Neural progenitor cell (in vitro differentiated cells): ENCODE data around the gene CFAP20. TPM values are rescaled to one million over a fixed set of nuclear protein-coding genes. Genes with fewer than 3 reads are reported as not detected.
"Not testable (repeated sequence)": the region's sequence is repeated elsewhere in the genome, so short reads cannot be mapped to it uniquely, and the experiment has no call there.

Experiments
- DNase-seq: peaks from one replicate; pipeline ENCODE4 v3.0.0-alpha.2; 2016; ENCODE audit warnings: low spot score
- H2AFZ ChIP-seq: fragments of 200-600 bp; sonication (generic); replicated peaks from 2 replicates; pipeline ENCODE4 v1.6.1; 2016; ENCODE audit warnings: antibody characterized with exemption
- H3F3A ChIP-seq: fragments of 200-600 bp; sonication (generic); 2 replicates; pipeline ENCODE4 v1.6.1; 2016; ENCODE audit warnings: antibody characterized with exemption, low read depth
- H3K27ac ChIP-seq: fragments of 200-600 bp; sonication (generic); 2 replicates; pipeline ENCODE4 v1.5.1; 2016; ENCODE audit warnings: mild to moderate bottlenecking
- H3K27me3 ChIP-seq: fragments of 200-600 bp; sonication (generic); 2 replicates; pipeline ENCODE4 v1.6.1; 2016; ENCODE audit warnings: mild to moderate bottlenecking, moderate library complexity
- H3K36me3 ChIP-seq: fragments of 200-600 bp; sonication (generic); 2 replicates; pipeline ENCODE4 v1.5.1; 2016
- H3K4me1 ChIP-seq: fragments of 200-600 bp; sonication (generic); 2 replicates; pipeline ENCODE4 v1.6.1; 2016; ENCODE audit warnings: mixed run types
- H3K4me2 ChIP-seq: fragments of 200-600 bp; sonication (generic); 2 replicates; pipeline ENCODE4 v1.6.1; 2016
- H3K4me3 ChIP-seq: fragments of 200-600 bp; sonication (generic); 2 replicates; pipeline ENCODE4 v1.5.1; 2016
- H3K79me2 ChIP-seq: fragments of 200-600 bp; sonication (generic); 2 replicates; pipeline ENCODE4 v1.6.1; 2016; ENCODE audit warnings: low read depth
- H3K9ac ChIP-seq: fragments of 200-600 bp; sonication (generic); 2 replicates; pipeline ENCODE4 v1.6.1; 2016
- H3K9me3 ChIP-seq: fragments of 200-600 bp; sonication (generic); 2 replicates; pipeline ENCODE4 v1.5.1; 2016; ENCODE audit warnings: low read depth
- H4K20me1 ChIP-seq: fragments of 200-600 bp; sonication (generic); 2 replicates; pipeline ENCODE4 v1.6.1; 2016; ENCODE audit warnings: low read depth
- H3K27ac Mint-ChIP-seq: 3 replicates; pipeline ENCODE4 v1.8.0; 2021; ENCODE audit warnings: mixed read lengths
- H3K27me3 Mint-ChIP-seq: 2 replicates; pipeline ENCODE4 v1.8.0; 2022; ENCODE audit warnings: low read depth, mild to moderate bottlenecking, inconsistent platforms, moderate library complexity, mixed read lengths; ENCODE audit not compliant: insufficient read depth
- H3K36me3 Mint-ChIP-seq: 3 replicates; pipeline ENCODE4 v1.8.0; 2021; ENCODE audit warnings: mixed read lengths
- H3K4me1 Mint-ChIP-seq: 3 replicates; pipeline ENCODE4 v1.8.0; 2021; ENCODE audit warnings: mixed read lengths
- H3K4me3 Mint-ChIP-seq: 3 replicates; pipeline ENCODE4 v1.8.0; 2021; ENCODE audit warnings: mild to moderate bottlenecking, moderate library complexity, mixed read lengths
- H3K9me3 Mint-ChIP-seq: 3 replicates; pipeline ENCODE4 v1.8.0; 2020; ENCODE audit warnings: mixed read lengths
- EZH2 ChIP-seq: fragments of 200-600 bp; sonication (generic); IDR thresholded peaks from 2 replicates; pipeline ENCODE4 v1.6.1; 2017; ENCODE audit warnings: antibody characterized with exemption, mild to moderate bottlenecking, moderate library complexity
- EZH2phosphoT487 ChIP-seq: fragments of 200-600 bp; sonication (generic); IDR thresholded peaks from 2 replicates; pipeline ENCODE4 v1.6.1; 2017; ENCODE audit warnings: antibody characterized with exemption
- total RNA-seq: library from RNA; depleted of rRNA; stranded (reverse); fragments of >200 nt; gene quantifications from 2 replicates; pipeline ENCODE4 v1.2.3, GENCODE V29; 2015; ENCODE audit warnings: low replicate concordance
- TF ChIP-seq, protein P1 (sequence below): fragments of 200-600 bp; sonication (generic); IDR thresholded peaks from 2 replicates; pipeline ENCODE4 v1.5.1; 2017; ENCODE audit warnings: antibody characterized with exemption, mild to moderate bottlenecking

Gene CFAP20
- total RNA-seq, 1 donor from 2014 or later, result 93.8 TPM

DNA sequence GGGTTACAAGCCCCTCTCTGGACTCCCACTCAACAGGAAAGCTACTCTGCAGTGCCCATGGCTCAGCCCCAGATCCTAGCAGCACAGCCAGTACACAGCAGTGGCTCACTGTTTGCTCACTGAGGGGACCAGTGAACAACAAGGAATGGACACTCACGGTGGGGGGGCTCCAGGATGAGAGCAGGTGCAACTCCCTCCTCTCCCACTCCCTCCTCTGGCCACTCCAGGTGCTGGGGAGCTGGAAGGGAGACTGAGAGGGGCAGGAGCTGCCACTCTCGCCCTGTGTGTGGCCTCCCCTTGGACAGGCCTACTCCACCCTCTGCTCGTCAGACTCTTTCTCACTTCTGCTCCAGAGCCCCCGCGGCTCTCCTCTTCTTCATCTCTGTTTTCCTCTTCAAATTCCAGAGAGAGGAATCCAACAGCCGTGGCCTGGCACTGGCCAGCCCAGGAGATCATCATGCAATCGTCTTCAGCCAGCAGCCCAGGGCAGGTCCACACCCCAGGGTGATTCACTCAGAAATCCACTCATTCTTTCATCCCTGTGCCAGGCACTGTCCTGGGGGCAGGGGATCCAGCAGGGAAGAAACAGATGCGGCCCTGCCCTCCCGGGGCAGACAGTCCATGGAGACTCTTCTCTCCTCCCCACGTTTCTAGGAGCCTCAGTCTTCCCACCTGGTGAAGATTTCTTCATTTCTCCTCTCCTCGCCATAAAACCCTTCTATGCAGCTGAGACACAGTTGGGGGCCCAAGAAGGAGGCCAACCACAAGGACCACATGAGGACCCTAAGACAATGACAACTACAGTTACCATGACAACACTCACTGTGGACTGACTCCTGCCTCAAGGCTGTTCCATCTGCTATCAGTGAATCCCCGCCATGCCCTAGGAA lies 30.7 kb downstream of the CFAP20 start:
- no peak for DNase-seq
- Histone ChIP-seq H3K36me3 (no peaks in the 10 kb centered on the region), H3K9me3 (no peaks in the 10 kb centered on the region), H3K27me3 (no peaks in the 10 kb centered on the region), H3K79me2 (no peaks in the 10 kb centered on the region), H3K4me1 (peaks cover 14% of the 10 kb centered on the region), H3K4me2 (no peak overlapping the region), H3F3A (no peaks in the 10 kb centered on the region), H2AFZ (no peak overlapping the region), H4K20me1 (no peaks in the 10 kb centered on the region), H3K9ac (no peak overlapping the region), H3K4me3 (no peak overlapping the region), H3K27ac (no peak overlapping the region)
- no peaks in the 10 kb centered on the region for H3K9me3 Mint-ChIP-seq
- H3K27me3 Mint-ChIP-seq, result peaks cover 6% of the 10 kb centered on the region
- peak overlapping the region; percentile 43 for H3K4me3 Mint-ChIP-seq
- H3K36me3 Mint-ChIP-seq, result no peaks in the 10 kb centered on the region
- TF ChIP-seq EZH2 (no peak), EZH2phosphoT487 (no peak)
- TF ChIP-seq, protein P1, sequence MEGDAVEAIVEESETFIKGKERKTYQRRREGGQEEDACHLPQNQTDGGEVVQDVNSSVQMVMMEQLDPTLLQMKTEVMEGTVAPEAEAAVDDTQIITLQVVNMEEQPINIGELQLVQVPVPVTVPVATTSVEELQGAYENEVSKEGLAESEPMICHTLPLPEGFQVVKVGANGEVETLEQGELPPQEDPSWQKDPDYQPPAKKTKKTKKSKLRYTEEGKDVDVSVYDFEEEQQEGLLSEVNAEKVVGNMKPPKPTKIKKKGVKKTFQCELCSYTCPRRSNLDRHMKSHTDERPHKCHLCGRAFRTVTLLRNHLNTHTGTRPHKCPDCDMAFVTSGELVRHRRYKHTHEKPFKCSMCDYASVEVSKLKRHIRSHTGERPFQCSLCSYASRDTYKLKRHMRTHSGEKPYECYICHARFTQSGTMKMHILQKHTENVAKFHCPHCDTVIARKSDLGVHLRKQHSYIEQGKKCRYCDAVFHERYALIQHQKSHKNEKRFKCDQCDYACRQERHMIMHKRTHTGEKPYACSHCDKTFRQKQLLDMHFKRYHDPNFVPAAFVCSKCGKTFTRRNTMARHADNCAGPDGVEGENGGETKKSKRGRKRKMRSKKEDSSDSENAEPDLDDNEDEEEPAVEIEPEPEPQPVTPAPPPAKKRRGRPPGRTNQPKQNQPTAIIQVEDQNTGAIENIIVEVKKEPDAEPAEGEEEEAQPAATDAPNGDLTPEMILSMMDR, result no peak
- H3K4me1 Mint-ChIP-seq, result peaks cover 23% of the 10 kb centered on the region
- H3K27ac Mint-ChIP-seq, result peak overlapping the region; percentile 83

DNA sequence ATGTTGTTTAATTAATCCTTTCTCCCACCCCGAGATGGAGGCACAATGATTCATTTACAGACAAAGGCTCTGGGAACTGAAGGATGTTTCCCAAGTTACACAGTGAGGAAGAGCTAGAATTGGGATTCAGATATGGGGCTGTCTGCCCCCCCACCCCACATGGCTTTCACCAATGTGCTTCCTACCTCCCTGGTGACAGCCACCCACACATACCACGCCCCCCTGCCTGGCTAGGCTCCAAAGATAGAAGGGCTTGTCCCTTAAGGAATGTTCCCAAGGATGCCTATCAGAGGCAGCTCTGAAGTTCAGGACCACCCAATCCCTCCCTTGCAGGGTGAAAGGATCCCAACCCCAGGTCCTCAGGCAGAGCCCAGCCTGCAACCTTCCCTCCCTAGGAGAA lies 32.9 kb downstream of the CFAP20 start:
- no peak overlapping the region for H3K4me2 ChIP-seq
- H3K4me3 Mint-ChIP-seq, result no peak overlapping the region
- no peaks in the 10 kb centered on the region for H3K27me3 ChIP-seq
- no peak overlapping the region for H3K27ac ChIP-seq
- no peak for TF ChIP-seq EZH2phosphoT487
- TF ChIP-seq, protein P1, result no peak
- H3K79me2 ChIP-seq, result no peaks in the 10 kb centered on the region
- H3K9ac ChIP-seq, result no peak overlapping the region
- peaks cover 18% of the 10 kb centered on the region for H3K4me1 Mint-ChIP-seq
- H3K27me3 Mint-ChIP-seq, result peaks cover 6% of the 10 kb centered on the region
- no peaks in the 10 kb centered on the region for H3K9me3 ChIP-seq
- H3K36me3 Mint-ChIP-seq, result no peaks in the 10 kb centered on the region
- H3K4me1 ChIP-seq, result peaks cover 14% of the 10 kb centered on the region
- H4K20me1 ChIP-seq, result no peaks in the 10 kb centered on the region
- H3F3A ChIP-seq, result no peaks in the 10 kb centered on the region
- no peaks in the 10 kb centered on the region for H3K36me3 ChIP-seq
- H2AFZ ChIP-seq, result no peak overlapping the region
- H3K27ac Mint-ChIP-seq, result no peak overlapping the region
- no peak for DNase-seq
- no peak overlapping the region for H3K4me3 ChIP-seq
- H3K9me3 Mint-ChIP-seq, result no peaks in the 10 kb centered on the region

DNA sequence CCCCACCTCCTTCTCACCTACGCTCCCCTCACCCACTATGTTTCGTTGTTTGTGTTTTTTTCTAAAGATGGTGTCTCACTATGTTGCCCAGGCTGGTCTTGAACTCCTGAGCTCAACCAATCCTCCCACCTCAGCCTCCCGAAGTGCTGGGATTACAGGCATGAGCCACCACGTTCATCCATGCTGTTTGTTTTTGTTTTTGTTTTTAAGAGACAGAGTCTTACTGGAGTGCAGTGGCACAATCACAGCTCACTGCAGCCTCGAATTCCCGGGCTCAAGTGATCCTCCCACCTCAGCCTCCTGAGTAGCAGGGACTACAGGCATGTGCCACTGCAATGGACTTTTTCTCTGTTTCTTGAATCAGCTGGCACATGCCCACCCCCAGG lies 33.6 kb downstream of the CFAP20 start:
- H3K4me1 Mint-ChIP-seq, result peaks cover 18% of the 10 kb centered on the region
- not testable (repeated sequence) for H3K27me3 ChIP-seq, H3K79me2 ChIP-seq, DNase-seq, H4K20me1 ChIP-seq, H3K4me2 ChIP-seq, H3K4me3 ChIP-seq, H3K9ac ChIP-seq, H2AFZ ChIP-seq, H3K9me3 Mint-ChIP-seq, H3K27ac ChIP-seq, H3F3A ChIP-seq, H3K36me3 ChIP-seq, H3K27ac Mint-ChIP-seq, H3K9me3 ChIP-seq, H3K36me3 Mint-ChIP-seq, H3K4me3 Mint-ChIP-seq, H3K27me3 Mint-ChIP-seq
- peaks cover 14% of the 10 kb centered on the region for H3K4me1 ChIP-seq

DNA sequence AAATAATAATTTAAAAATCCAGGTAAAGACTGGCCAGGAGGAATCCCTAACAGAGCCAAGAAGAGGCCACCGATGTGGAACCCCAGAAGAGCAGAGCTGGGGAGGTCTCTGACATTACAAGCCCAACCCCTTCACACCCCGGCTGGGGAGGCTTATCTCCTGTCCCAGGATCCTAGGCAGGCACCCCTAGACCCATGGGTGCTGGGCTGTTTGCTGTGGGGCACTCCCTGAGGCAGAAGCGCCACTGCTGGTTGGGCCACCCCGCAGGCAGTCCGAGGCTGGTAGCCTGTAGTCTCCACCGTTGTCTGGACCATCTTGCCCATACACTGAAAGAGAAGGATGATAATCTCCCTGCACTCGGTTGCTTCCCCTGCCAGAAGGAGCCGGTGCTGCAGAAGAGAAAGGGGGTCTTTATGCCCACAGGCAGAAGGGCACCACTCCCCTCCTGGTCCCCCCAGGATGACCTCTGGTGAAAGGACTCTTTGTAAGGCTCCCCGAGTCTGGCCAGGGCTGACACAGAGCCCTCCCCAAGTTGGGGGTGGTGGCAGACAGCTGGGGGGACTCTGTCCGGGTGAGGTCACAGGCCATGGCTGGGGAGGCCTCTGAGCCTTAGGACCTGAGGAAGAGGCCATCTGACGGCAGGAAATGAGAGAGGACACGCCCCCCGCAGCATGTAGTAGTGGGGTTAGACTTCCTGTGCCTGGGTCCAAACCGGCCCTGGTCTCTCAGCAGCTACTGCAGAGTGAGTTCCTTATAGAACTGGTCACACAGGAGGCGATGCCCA lies 34.2 kb downstream of the CFAP20 start:
- Histone ChIP-seq H2AFZ (no peak overlapping the region), H3K79me2 (no peaks in the 10 kb centered on the region), H3K4me2 (no peak overlapping the region), H3K27me3 (no peaks in the 10 kb centered on the region), H3K27ac (no peak overlapping the region), H4K20me1 (no peaks in the 10 kb centered on the region), H3K4me1 (peaks cover 14% of the 10 kb centered on the region), H3K4me3 (no peak overlapping the region), H3K36me3 (no peaks in the 10 kb centered on the region), H3K9ac (no peak overlapping the region), H3F3A (no peaks in the 10 kb centered on the region), H3K9me3 (no peaks in the 10 kb centered on the region)
- H3K27me3 Mint-ChIP-seq, result peaks cover 6% of the 10 kb centered on the region
- TF ChIP-seq EZH2 (no peak), EZH2phosphoT487 (no peak)
- TF ChIP-seq, protein P1, result no peak
- DNase-seq, result no peak
- H3K36me3 Mint-ChIP-seq, result no peaks in the 10 kb centered on the region
- peaks cover 16% of the 10 kb centered on the region for H3K4me1 Mint-ChIP-seq
- no peak overlapping the region for H3K27ac Mint-ChIP-seq
- H3K9me3 Mint-ChIP-seq, result no peaks in the 10 kb centered on the region
- H3K4me3 Mint-ChIP-seq, result no peak overlapping the region
